Fibroblast of mammary gland (primary cell): Measurements from ENCODE around the gene OR10R2.

Experiments
- DNase-seq: peaks from one replicate; pipeline ENCODE4 v3.0.0-alpha.2; 2010; ENCODE audit warnings: low read depth
- H3K4me3 ChIP-seq: 2 replicates; pipeline ENCODE4 v1.5.1; 2011; ENCODE audit warnings: low read depth, mild to moderate bottlenecking, low read length, moderate library complexity; ENCODE audit not compliant: control insufficient read depth
- TF ChIP-seq, protein P1 (sequence below): conservative IDR thresholded peaks from 2 replicates; pipeline ENCODE4 v1.5.1; 2011; ENCODE audit warnings: low read depth, low read length, inconsistent platforms; ENCODE audit not compliant: control insufficient read depth, insufficient read depth

The OR10R2 gene

DNA sequence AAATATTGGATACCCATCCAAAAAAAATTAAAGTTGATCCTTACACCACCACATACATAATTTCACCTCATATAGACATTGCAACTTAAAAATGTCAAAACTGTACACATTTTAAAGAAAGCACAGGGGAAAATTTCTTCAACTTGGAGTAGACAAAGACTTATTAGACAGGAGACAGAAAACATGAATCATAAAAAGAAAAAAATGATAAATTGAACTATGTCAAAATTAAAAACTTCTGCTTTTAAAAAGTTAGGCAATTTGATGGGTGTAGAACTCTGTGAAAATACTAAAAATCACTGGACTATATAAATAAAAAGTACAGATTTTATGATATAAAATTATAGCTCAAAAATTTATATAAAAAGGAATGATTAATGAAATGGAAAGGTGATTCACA is 14.8 kb upstream of the OR10R2 start:
- TF ChIP-seq, protein P1, sequence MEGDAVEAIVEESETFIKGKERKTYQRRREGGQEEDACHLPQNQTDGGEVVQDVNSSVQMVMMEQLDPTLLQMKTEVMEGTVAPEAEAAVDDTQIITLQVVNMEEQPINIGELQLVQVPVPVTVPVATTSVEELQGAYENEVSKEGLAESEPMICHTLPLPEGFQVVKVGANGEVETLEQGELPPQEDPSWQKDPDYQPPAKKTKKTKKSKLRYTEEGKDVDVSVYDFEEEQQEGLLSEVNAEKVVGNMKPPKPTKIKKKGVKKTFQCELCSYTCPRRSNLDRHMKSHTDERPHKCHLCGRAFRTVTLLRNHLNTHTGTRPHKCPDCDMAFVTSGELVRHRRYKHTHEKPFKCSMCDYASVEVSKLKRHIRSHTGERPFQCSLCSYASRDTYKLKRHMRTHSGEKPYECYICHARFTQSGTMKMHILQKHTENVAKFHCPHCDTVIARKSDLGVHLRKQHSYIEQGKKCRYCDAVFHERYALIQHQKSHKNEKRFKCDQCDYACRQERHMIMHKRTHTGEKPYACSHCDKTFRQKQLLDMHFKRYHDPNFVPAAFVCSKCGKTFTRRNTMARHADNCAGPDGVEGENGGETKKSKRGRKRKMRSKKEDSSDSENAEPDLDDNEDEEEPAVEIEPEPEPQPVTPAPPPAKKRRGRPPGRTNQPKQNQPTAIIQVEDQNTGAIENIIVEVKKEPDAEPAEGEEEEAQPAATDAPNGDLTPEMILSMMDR = no peak
- H3K4me3 ChIP-seq = no peak overlapping the region
- no peak for DNase-seq

DNA sequence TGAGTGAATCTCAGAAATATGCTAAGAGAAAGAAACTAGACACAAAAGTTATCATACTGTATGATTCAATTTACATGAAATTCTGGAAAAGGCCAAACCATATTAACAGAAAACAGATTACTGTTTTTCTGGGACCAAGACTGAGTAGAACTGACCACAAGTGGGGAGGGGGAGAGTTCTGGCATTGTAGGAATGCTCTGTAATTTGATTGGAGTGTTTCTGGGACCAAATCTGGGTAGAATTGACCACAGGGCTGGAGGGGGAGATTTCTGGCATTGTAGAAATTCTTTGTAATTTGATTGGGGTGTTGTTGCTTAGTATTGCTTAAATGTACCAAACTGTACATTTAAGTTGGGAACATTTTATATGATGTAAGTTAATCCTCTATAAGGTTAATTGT is 13.8 kb upstream of the OR10R2 start:
- DNase-seq = no peak
- TF ChIP-seq, protein P1 = no peak
- H3K4me3 ChIP-seq = no peak overlapping the region

DNA sequence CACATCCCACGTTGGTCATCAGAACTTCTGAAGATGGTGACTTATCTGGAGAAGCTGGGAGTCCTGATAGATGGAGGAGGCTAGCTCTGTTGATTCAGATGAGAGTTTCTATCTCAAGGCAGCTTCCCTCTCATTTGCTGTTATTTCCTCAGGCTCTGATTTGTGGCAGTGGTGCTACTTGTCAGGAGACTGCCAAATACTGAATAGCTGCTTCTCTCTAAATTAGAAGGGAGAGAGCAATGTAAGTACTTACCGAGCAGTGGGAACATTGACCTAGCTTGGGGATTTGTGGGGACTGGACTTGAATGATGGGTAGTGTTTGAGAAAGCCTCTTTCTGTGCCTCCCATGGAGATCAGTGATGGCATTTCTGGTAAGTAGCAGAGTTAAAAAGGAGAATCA is 10.5 kb upstream of the OR10R2 start, which contains the start of gene OR10K1:
TSS of gene OR10K1 (plus strand) at position 301 of the 400 bp plus-strand sequence. CDS start 3,728 bp downstream, outside the sequence.
- no peak for DNase-seq
- H3K4me3 ChIP-seq = no peak within 1 kb of the TSS
- TF ChIP-seq, protein P1 = no peak

DNA sequence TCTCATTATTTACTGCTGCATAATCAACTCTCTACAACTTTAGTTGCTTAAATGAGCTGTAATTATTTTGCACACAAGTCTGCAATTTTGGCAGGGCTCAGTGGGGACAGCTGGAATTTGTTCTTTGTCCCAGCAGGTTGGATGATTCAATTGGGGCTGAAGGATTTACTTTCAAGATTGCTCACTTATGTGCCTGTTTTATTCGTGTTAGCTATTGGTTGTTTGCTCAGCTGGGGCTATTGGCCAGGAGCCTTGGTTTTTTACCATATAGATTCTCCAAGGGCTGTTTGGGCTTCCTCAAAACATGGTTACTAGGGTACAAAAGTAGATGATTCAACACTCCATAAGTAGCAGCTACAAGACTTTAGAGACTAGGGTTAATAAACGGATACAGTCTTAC is 13.4 kb downstream of the OR10R2 start:
- DNase-seq = no peak
- H3K4me3 ChIP-seq = no peak overlapping the region
- TF ChIP-seq, protein P1 = no peak

DNA sequence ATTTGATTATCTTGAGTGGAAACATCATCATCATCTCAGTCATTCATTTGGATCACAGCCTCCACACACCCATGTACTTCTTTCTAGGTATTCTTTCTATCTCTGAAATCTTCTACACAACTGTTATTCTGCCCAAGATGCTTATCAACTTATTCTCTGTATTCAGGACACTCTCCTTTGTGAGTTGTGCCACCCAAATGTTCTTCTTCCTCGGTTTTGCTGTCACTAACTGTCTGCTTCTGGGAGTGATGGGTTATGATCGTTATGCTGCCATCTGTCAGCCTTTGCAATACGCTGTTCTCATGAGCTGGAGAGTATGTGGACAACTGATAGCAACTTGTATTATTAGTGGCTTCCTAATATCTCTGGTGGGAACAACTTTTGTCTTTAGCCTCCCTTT is 19.3 kb downstream of the OR10R2 start:
- H3K4me3 ChIP-seq = no peak overlapping the region
- no peak for DNase-seq
- TF ChIP-seq, protein P1 = no peak

DNA sequence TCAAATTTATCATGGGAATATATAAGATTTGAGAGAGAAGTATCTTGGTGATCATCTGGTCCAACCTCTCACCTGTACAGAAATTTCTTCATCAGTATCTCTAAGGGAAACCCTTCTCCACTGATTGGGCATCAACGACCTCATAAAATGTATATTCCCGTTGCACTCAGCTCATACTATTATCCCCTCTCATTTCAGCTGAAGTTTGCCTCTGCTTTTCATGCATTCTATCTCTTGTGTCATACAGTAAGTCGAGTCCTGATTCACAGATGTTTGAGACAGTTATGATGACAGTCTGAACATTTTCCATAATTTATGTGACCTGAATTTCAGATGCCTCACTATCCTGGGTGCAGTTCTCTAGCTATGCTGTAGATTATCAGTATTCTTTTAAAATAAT is 21.0 kb downstream of the OR10R2 start:
- TF ChIP-seq, protein P1 = no peak
- DNase-seq = no peak
- H3K4me3 ChIP-seq = no peak overlapping the region

DNA sequence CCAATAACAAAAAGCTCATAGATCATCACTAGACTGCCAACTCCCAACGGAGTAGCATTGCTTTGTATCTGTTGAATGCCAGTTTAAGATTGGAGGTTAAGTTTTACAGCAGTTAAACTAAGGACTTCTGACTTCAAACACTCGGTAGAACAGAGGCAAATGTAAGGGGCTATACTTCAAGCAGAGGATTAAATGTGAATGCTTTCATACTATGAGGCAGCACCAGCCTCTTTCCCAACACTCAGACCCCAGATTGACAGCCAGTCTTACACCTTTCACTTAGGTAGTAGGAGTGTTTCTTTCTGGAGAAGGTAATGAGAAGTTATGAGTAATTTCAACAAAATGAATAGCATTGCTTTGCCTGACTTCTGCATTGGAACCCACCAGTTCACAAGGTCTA is 22.8 kb downstream of the OR10R2 start:
- no peak overlapping the region for H3K4me3 ChIP-seq
- TF ChIP-seq, protein P1 = no peak
- no peak for DNase-seq
